ENCODE data around the gene CCSER1. TPM values are rescaled to one million over a fixed set of nuclear protein-coding genes. Genes with fewer than 3 reads are reported as not detected.

Gene CCSER1
- total RNA-seq, 1 donor from 2014 or later: 20.1 TPM

DNA sequence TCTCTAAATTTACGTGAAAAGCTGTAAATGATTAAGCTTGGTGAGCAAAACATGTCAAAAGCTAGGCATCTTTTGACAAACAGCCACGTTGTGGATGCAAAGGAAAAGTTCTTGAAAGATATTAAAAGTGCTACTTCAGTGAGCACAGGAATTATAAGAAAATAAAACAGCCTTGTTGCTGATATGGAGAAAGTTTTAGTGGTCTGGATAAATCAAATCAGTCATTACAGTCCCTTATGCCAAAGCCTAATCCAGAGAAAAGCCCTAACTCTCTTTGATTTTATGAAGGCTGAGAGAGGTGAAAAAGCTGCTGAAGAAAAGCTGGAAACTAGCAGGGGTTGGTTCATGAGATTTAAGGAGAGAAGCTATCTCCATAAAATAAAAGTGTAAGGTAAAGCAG lies 487.2 kb downstream of the CCSER1 start:
- Mint-ChIP-seq H3K27me3 (no peaks in the 10 kb centered on the region), H3K9me3 (no peaks in the 10 kb centered on the region), H3K27ac (no peak overlapping the region), H3K36me3 (ENCODE audit: low read depth) (no peaks in the 10 kb centered on the region), H3K4me3 (no peak overlapping the region), H3K4me1 (no peaks in the 10 kb centered on the region)
- POLR2A ChIA-PET: no interaction called here
- intact Hi-C loops (cut with micrococcal nuclease): no loop called here
- DNase-seq (no peak), ATAC-seq (ENCODE audit: low read depth) (no peak)
- CTCF ChIA-PET: no interaction called here
- TF ChIP-seq, protein P1, sequence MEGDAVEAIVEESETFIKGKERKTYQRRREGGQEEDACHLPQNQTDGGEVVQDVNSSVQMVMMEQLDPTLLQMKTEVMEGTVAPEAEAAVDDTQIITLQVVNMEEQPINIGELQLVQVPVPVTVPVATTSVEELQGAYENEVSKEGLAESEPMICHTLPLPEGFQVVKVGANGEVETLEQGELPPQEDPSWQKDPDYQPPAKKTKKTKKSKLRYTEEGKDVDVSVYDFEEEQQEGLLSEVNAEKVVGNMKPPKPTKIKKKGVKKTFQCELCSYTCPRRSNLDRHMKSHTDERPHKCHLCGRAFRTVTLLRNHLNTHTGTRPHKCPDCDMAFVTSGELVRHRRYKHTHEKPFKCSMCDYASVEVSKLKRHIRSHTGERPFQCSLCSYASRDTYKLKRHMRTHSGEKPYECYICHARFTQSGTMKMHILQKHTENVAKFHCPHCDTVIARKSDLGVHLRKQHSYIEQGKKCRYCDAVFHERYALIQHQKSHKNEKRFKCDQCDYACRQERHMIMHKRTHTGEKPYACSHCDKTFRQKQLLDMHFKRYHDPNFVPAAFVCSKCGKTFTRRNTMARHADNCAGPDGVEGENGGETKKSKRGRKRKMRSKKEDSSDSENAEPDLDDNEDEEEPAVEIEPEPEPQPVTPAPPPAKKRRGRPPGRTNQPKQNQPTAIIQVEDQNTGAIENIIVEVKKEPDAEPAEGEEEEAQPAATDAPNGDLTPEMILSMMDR (IDR thresholded peaks at IDR 0.05): no peak

DNA sequence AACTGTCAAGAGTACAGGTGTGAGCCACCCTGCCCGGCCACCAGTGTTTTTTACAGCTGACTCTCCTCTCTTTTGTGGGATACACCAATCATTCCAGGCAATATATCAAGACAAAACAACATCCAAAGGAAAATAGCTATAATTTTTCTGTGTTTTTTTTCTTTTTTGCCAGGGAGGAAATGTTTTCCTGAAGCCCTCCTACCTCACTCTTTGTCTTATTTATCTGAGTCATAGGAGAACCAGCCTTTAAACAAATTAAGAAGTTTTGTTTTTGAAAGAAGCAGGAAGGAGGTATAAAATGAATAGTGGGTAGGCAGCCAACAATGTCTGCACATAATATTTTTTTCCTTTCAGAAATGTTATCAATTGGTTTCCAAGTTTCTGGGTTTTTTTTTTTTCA lies 493.9 kb downstream of the CCSER1 start:
- Mint-ChIP-seq H3K9me3 (peaks cover 2% of the 10 kb centered on the region), H3K27me3 (no peaks in the 10 kb centered on the region), H3K4me3 (no peak overlapping the region), H3K4me1 (no peaks in the 10 kb centered on the region), H3K36me3 (ENCODE audit: low read depth) (peaks cover 3% of the 10 kb centered on the region), H3K27ac (no peak overlapping the region)
- POLR2A ChIA-PET: no interaction called here
- CTCF ChIA-PET: no interaction called here
- intact Hi-C loops (cut with micrococcal nuclease): no loop called here
- DNase-seq (no peak), ATAC-seq (ENCODE audit: low read depth) (no peak)
- TF ChIP-seq, protein P1 (IDR thresholded peaks at IDR 0.05): no peak

DNA sequence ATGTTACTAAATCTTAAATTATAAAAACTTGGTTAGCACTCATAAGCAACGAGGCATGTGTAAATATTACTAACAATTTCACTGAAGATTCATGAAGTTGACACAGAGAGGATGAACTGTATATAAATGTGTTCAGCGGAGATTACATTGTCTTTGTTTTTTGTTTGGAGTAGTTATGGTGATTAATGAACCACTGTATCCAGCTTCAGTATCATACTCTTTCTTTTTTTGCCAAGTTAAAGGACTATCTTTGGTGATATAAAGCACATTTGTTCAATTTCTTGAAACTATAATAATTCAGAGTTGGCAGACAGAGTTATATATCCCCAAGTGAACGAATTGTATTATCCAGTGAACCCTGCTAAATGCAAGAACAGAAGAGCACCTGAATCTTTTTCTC lies 497.6 kb downstream of the CCSER1 start:
- POLR2A ChIA-PET: no interaction called here
- no peak for ATAC-seq (ENCODE audit: low read depth)
- Mint-ChIP-seq H3K27me3 (no peaks in the 10 kb centered on the region), H3K4me1 (no peaks in the 10 kb centered on the region), H3K4me3 (no peak overlapping the region), H3K27ac (no peak overlapping the region), H3K36me3 (ENCODE audit: low read depth) (peaks cover 14% of the 10 kb centered on the region), H3K9me3 (peaks cover 2% of the 10 kb centered on the region)
- CTCF ChIA-PET: no interaction called here
- intact Hi-C loops (cut with micrococcal nuclease): no loop called here
- TF ChIP-seq, protein P1 (IDR thresholded peaks at IDR 0.05): no peak
- DNase-seq: no peak

DNA sequence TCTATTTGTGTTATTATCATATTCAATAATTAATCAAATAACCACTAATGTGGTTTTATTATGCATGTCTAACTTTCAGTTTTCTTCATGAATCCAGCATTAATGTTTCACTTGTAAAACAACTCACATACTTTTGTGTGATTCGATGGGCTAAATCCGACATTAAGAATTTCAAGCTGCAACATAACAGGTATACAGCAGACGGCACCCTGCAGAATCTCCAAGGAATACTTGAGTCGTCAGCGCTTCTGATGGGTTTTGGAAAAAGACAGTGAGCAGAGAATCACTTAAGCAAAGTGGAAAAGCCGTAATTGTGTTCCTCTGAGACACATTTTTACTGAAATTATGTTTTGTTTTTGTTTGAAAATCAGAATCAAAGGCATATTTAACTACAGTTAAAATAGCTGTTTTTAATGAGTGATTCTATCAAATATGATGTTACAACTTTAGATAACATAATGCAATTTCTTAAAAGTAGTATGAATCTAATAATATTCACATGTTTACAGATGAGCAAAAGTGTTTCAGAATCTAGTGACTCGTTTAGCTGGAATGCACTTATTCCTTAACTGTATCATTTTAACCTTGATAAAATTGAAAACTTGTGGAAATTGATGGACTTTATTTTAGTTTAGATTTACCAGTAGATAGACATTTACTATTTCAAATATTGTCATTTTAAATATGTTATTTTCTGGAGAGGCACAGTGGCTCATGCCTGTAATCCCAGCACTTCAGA lies 514.8 kb downstream of the CCSER1 start:
- intact Hi-C loops (cut with micrococcal nuclease): no loop called here
- ChIA-PET CTCF (no interaction called here), POLR2A (no interaction called here)
- Mint-ChIP-seq H3K27ac (no peak overlapping the region), H3K4me3 (no peak overlapping the region), H3K36me3 (ENCODE audit: low read depth) (no peaks in the 10 kb centered on the region), H3K27me3 (no peaks in the 10 kb centered on the region), H3K4me1 (no peaks in the 10 kb centered on the region), H3K9me3 (peaks cover 3% of the 10 kb centered on the region)
- no peak for DNase-seq
- TF ChIP-seq, protein P1 (IDR thresholded peaks at IDR 0.05): no peak
- no peak for ATAC-seq (ENCODE audit: low read depth)

DNA sequence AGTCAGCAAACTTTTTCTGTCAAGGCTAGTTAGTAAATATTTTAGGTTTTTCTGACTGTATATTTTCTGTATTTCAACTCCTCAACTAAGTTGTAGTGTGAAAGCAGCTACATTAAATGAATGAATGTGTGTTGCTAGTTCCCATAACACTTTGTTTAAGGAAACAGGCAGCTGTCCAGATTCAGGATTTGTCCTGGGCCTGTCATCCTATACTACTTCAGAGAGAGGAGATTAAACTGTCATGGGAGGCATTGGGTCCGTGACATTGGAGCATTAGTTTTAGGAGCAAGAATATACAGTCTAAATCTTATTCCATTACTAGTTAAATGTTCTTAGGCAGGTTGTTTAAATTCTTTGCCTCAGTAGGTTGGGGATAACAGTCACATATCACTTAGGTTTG lies 516.0 kb downstream of the CCSER1 start:
- TF ChIP-seq, protein P1 (IDR thresholded peaks at IDR 0.05): no peak
- Mint-ChIP-seq H3K4me1 (no peaks in the 10 kb centered on the region), H3K27ac (no peak overlapping the region), H3K4me3 (no peak overlapping the region), H3K27me3 (no peaks in the 10 kb centered on the region), H3K9me3 (peaks cover 3% of the 10 kb centered on the region), H3K36me3 (ENCODE audit: low read depth) (no peaks in the 10 kb centered on the region)
- ATAC-seq (ENCODE audit: low read depth): no peak
- intact Hi-C loops (cut with micrococcal nuclease): no loop called here
- POLR2A ChIA-PET: no interaction called here
- DNase-seq: no peak
- CTCF ChIA-PET: no interaction called here
